ENCODE data around the gene HID1. TPM values are rescaled to one million over a fixed set of nuclear protein-coding genes. Genes with fewer than 3 reads are reported as not detected.

HID1 gene
- total and polyA plus RNA-seq, 2 experiments from 2014 or later, result 8.7 to 10.9 TPM

DNA sequence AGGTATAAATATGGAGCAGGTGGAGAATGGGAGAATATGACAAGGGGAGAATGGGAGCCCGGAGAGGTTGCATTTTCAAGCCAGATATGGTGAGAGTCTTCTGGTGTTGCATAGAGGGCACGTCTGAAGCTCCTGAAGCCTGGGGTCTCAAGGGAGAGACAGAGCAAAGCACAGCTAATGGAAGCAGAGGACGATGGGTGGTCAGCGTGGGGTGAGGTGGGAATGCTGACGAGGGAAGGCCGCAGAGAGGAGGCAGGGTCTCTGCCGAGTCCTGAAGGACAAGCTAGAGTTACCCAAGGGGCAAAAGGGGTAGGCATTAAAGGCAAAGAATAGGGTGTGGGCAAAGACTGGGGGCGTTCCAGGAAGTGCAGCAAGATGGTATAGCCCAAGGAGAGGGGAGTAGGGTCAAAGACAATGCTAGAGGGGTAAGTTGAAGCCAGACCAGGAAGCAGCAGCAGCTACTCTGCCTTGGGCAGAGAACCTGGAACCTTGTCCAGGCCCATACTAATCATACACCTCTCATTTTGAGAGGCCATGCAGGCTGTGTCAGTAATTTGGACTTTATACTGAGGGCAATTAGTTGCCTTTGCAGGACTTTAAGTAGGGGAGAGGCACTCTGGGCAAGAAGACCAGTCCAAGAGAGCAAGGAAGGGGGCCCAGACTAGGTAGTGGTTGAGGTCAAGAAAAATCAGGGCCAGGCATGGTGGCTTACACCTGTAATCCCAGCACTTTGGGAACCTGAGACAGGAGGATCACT, 34.2 kb downstream of the HID1 start:
- ATAC-seq (no peak), DNase-seq (ENCODE audit: low spot score) (no peak)
- Histone ChIP-seq H2AFZ (no peak overlapping the region), H3K4me3 (no peak overlapping the region), H3K27ac (ENCODE audit: low read depth) (no peak overlapping the region), H4K20me1 (replicated peaks; ENCODE audit: insufficient read depth) (no peaks in the 10 kb centered on the region), H3K4me1 (ENCODE audit: insufficient read depth) (no peaks in the 10 kb centered on the region), H3K36me3 (ENCODE audit: insufficient read depth) (no peaks in the 10 kb centered on the region), H3F3A (replicated peaks; ENCODE audit: low read depth) (no peaks in the 10 kb centered on the region), H3K79me2 (replicated peaks; ENCODE audit: insufficient read depth) (no peaks in the 10 kb centered on the region), H3K9me2 (ENCODE audit: insufficient read depth) (no peaks in the 10 kb centered on the region), H3K27me3 (ENCODE audit: insufficient read depth) (peaks cover 64% of the 10 kb centered on the region), H3K4me2 (no peak overlapping the region)
- Mint-ChIP-seq H3K4me3 (no peak overlapping the region), H3K36me3 (ENCODE audit: low read depth) (no peaks in the 10 kb centered on the region), H3K27me3 (ENCODE audit: insufficient read depth, low read depth, poor library complexity) (peaks cover 66% of the 10 kb centered on the region), H3K4me1 (peaks cover 6% of the 10 kb centered on the region; the same call in 2 of the 3 replicates), H3K27ac (no peak overlapping the region), H3K9me3 (no peaks in the 10 kb centered on the region)
- TF ChIP-seq, protein P1, sequence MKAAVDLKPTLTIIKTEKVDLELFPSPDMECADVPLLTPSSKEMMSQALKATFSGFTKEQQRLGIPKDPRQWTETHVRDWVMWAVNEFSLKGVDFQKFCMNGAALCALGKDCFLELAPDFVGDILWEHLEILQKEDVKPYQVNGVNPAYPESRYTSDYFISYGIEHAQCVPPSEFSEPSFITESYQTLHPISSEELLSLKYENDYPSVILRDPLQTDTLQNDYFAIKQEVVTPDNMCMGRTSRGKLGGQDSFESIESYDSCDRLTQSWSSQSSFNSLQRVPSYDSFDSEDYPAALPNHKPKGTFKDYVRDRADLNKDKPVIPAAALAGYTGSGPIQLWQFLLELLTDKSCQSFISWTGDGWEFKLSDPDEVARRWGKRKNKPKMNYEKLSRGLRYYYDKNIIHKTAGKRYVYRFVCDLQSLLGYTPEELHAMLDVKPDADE (IDR thresholded peaks at IDR 0.05), result no peak
- no peak for TF ChIP-seq POLR2AphosphoS5 (IDR thresholded peaks at IDR 0.05; ENCODE audit: low read depth)
- TF ChIP-seq, protein P2, sequence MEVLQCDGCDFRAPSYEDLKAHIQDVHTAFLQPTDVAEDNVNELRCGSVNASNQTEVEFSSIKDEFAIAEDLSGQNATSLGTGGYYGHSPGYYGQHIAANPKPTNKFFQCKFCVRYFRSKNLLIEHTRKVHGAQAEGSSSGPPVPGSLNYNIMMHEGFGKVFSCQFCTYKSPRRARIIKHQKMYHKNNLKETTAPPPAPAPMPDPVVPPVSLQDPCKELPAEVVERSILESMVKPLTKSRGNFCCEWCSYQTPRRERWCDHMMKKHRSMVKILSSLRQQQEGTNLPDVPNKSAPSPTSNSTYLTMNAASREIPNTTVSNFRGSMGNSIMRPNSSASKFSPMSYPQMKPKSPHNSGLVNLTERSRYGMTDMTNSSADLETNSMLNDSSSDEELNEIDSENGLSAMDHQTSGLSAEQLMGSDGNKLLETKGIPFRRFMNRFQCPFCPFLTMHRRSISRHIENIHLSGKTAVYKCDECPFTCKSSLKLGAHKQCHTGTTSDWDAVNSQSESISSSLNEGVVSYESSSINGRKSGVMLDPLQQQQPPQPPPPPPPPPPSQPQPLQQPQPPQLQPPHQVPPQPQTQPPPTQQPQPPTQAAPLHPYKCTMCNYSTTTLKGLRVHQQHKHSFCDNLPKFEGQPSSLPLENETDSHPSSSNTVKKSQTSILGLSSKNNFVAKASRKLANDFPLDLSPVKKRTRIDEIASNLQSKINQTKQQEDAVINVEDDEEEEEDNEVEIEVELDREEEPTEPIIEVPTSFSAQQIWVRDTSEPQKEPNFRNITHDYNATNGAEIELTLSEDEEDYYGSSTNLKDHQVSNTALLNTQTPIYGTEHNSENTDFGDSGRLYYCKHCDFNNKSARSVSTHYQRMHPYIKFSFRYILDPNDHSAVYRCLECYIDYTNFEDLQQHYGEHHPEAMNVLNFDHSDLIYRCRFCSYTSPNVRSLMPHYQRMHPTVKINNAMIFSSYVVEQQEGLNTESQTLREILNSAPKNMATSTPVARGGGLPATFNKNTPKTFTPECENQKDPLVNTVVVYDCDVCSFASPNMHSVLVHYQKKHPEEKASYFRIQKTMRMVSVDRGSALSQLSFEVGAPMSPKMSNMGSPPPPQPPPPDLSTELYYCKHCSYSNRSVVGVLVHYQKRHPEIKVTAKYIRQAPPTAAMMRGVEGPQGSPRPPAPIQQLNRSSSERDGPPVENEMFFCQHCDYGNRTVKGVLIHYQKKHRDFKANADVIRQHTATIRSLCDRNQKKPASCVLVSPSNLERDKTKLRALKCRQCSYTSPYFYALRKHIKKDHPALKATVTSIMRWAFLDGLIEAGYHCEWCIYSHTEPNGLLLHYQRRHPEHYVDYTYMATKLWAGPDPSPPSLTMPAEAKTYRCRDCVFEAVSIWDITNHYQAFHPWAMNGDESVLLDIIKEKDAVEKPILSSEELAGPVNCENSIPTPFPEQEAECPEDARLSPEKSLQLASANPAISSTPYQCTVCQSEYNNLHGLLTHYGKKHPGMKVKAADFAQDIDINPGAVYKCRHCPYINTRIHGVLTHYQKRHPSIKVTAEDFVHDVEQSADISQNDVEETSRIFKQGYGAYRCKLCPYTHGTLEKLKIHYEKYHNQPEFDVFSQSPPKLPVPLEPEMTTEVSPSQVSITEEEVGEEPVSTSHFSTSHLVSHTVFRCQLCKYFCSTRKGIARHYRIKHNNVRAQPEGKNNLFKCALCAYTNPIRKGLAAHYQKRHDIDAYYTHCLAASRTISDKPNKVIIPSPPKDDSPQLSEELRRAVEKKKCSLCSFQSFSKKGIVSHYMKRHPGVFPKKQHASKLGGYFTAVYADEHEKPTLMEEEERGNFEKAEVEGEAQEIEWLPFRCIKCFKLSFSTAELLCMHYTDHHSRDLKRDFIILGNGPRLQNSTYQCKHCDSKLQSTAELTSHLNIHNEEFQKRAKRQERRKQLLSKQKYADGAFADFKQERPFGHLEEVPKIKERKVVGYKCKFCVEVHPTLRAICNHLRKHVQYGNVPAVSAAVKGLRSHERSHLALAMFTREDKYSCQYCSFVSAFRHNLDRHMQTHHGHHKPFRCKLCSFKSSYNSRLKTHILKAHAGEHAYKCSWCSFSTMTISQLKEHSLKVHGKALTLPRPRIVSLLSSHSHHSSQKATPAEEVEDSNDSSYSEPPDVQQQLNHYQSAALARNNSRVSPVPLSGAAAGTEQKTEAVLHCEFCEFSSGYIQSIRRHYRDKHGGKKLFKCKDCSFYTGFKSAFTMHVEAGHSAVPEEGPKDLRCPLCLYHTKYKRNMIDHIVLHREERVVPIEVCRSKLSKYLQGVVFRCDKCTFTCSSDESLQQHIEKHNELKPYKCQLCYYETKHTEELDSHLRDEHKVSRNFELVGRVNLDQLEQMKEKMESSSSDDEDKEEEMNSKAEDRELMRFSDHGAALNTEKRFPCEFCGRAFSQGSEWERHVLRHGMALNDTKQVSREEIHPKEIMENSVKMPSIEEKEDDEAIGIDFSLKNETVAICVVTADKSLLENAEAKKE (CRISPR knock-in tag; IDR thresholded peaks at IDR 0.05), result no peak

Measured in GM23338 (cell line).